Stimulated activated CD4-positive, alpha-beta T cell treated with anti-CD3 and anti-CD28 coated beads, Interleukin-15, amount 100 ng/mL, for 1 hour (primary cell): ENCODE results near the gene OR52N2.

ENCODE experiments used
- DNase-seq, 2 donors: peaks; one replicate each; pipeline ENCODE4 v3.0.0-alpha.2; 2020; ENCODE audit warnings: low read depth in 1 of 2, low spot score in 1 of 2

The OR52N2 gene

DNA sequence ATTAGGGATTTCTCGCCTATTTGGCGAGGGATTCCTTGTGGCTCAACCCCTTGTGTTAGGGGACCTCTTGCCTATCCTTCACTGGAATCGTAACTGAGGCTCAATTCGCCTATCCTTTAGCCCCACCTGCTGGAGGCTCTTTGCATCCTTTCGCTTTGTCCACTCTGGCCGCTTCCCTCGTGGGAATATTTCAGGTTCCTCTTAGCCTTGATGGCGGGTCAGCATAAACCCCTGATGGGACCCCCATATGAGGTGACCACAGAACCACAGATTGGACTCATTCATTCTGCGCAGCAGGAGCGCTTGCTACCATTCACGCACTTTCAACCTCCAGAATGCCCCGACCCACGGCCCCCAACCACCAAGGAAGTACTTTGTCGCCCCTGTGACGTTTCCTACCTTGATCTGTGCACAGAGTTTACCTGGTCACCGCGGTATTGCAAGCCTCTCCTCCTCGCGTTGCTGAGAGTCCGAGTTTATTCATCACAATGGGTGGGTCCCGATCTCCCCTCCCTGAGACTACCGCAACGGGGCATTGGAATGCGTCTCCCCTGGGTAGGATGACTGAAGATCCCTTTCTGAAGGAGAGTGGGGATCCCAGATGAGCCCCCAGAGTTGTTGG, at the start of gene OR52N2:
TSS of gene OR52N2 (plus strand) at position 425 of the 622 bp plus-strand sequence. CDS start 11,412 bp downstream, outside the sequence.
- DNase-seq = peak; percentile 35 to 47

DNA sequence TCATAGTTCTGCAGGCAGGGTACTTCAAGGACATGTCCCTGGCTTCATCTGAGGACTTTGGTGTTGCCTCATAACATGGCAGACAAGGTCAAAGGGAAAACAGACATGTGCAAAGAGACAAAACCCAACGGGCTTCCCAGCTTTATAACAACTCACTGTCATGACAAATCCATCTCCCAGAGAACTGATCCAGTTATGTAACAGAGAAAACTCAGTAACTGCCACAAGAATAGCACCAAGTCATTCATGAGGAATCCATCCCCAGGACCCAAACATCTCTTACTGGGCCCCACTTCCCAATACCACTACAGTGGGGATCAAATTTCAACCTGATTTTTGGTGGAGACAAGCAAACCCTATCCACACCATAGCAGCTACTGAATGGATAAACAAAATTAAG, 41.7 kb upstream of the OR52N2 start:
- no peak for DNase-seq

DNA sequence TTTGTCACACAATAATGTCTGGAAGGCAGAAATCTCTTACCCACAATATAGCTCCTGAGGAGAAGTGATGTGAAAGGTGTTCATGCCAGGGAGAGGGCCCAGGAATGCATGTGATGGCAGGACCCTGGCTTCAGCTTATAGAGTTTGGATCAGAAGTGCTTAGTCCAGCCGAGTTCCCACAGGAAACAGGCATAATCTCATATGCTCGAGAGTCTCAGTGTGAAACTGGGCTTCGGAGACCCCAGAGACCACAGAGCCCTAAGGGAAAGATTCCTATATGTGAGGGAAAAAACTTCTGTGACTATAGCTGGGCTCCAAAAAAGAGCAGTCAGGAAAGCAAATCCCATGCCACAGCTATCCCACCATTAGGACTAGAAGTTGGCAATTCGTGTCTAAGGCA, 25.5 kb upstream of the OR52N2 start, which contains the start of gene OR52N5:
TSS of gene OR52N5 (minus strand) at position 101 of the 400 bp plus-strand sequence. CDS start 4,721 bp downstream, outside the sequence.
- no peak for DNase-seq

DNA sequence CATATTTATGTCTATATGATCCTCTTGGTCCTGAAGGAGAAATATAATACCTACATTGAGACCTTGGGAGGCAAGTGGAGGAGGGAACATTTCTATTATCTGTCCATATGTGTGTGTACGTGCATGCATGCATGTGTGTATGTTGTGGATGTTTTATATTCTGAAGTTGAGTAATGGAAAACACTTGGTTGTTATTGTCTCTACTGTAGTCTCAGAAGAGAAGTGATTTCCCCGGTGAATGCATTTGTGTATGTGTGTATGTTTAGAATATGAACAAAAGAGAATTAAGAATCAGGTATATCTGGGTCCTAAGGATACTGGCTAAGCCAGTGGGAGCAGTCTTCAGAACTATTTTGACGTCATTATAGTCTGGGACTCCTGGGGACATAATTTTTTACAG, 17.6 kb upstream of the OR52N2 start, which contains the start of gene OR52N1:
TSS of gene OR52N1 (minus strand) at position 101 of the 400 bp plus-strand sequence. CDS start 2,449 bp downstream, outside the sequence.
- no peak for DNase-seq

DNA sequence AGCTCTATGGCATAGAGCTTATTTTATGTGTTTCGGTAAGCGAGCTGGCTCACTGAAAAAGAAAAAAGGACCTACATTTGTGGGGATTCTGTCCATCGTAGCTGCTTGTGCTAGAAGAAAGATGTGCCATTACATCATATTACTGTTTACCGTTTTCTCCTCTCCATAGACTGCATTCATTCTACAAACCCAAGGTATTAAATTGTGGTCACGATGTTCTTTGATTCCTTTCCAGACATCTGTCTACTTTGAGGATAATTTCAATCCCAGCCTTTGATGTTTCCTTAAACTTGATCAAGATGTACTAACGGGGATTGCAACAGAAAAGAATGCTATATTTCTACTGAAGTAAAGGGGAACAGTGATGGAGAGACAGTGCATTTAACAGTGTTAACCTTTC, 12.2 kb upstream of the OR52N2 start:
- no peak for DNase-seq

DNA sequence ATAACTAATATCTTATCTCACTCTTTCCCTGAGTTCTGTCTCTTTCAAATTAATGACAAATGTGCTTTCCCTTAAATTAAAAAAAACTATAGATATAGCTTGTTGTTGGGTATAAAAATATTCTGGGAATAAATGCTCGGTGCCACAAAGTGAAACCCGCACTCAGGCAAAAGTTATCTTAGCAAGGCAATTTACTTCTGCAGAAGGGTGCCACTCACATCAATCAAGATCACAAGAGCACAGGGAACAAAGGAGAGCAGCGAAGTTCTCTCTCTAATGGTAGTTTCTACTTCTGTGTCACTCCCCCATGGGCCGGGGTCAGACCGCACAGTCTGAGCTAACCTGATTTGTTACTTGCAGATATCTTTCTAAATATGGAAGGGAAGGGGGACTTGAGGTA, 4.7 kb upstream of the OR52N2 start:
- no peak for DNase-seq

DNA sequence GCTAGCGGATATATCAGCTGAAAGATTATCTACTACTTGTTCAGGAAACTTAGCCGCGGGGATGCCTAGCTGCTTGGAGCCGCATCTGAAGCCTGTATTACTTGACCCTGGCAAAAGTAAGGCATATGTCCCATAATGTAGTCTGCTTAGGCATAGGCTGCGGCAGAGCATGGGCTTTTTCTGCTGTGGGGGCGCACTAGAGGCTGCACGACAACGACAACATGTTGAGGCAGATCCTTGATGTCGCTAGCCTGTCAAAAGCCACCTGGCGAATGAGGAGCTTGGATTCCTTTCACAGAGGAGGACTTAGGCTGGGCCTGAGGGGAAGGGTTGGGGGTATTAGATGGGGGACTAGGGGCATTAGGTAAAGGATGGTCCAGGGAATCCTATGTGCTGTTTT, 1.1 kb upstream of the OR52N2 start:
- DNase-seq = no peak

DNA sequence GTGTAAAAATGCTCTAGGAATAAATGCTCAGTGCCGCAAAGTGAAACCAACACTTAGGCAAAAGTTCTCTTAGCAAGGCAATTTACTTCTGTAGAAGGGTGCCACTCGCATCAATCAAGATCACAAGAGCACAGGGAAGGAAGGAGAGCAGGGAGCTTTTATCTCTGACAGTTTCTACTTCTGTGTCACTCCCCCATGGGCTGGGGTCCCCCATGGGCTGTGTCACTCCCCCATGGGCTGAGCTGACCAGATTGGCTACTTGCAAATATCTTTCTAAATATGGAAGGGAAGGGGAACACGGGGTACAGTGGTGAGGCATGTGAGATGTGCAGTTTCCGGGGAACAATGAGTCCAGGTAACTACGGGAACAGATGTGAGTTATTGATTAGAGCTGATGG, 397 bp downstream of the OR52N2 start:
- no peak for DNase-seq

DNA sequence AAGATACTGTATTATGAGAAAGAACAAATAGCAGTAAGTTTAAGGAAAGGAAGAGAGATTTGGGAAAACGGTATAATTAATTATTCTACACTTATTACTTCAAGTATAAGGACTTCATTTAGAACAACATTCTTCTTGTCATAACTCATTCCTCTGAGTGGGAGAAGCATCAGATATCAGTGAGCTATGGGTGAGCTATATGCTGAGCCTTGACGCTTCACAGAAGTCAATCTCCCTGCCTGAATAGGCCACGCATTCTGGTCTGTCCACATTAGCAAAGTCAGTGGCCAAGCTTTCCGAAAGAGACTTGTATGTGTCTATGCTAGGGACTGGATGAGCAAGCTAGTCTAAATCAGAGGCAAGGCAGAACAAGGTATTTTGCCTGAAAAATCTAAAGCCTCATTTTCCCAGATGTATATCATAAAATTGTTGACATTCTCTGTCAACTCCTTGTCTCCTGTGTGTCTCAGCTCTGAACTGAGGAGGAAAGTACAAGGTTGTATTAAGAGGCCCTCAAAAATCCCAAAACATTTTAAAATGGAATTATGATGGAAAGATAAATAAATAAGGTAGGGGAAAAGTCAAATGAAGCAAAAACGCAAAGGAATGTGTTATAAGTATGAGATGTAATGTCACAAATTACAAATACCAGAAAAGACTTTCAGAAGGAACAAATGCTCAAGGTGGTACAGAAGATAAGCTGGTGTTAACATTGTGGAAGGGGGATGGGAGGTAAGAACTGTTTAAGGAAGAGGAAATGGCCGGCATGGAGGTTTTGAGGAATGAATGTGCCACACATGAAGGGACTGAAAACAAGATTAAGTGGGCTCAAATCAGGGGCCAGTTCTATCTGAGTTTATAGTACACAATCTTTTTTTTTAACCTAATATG, 1.4 kb downstream of the OR52N2 start:
- DNase-seq = no peak

DNA sequence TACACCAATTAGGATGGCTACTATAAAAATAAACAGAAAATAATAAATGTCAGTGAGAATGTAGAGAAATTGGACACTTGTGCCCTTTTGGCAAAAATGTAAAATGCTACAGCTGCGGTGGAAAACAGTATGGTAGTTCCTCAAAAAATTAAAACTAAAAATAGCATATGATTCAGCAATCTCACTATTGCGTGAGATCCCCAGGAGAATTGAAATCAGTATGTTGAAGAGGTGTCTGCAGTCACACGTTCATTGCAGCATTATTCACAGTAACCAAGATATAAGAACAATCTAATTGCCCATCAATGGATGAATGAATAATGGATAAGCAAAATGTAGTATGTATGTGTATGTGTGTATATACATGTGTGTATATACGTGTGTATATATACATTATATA, 6.8 kb downstream of the OR52N2 start:
- DNase-seq = no peak

DNA sequence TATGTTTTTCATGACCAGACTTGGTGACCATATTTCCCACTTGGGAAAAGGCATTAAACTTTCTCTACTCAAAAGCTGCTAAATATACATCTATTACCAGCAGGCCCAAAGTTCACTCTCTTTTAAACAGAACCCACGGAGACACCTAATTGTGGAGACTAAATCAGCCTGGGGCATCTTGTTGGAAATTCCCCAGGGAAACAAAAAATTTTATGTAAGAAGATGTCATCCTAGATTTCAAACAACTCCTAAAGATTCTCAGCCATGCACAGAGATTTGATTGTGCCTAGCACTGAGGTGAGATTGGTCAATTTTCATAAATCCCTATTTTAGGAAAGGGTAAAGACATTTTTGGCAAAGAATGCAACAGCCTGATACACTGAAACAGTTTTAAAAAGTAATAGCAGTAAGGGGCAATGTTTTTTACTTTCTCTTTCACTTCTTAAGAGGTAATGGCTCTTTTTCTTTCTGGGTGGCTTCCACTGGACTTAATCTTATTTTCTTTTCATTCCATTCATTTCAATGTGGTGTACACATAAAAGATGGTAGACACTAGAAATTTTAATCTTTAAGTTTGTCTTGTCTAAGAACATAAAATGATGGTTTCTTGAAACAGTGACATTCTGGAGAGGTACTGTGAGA, 9.6 kb downstream of the OR52N2 start:
- no peak for DNase-seq

DNA sequence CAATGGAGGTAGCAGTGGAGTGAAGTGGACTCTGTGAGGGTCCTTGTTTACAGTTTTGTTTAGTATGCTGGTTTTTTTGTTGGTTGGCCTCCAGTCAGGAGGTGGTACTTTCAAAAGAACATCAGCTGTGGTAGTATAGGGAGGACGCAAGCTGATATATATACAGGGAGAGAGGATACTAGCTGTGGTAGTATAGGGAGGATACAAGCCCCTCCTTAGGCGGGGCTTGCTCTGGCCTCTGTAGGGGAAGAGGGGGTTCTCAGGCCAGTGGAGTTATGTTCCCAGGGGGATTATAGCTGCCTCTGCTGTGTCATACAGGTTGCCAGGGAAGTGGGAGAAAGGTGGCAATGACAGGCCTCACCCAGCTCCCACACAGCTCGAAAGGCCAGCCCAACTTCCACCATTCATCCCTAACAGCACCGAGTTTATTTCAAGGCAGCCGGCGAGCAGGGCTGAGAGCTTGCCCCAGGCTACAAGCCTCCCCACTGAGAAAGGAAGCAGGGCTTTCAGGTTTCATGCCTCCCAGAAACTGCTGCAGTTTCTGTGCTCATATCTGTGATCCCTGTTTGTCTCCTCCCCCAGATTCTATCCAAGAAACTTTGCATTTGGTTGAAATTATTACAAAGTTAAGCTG, 22.6 kb downstream of the OR52N2 start:
- no peak for DNase-seq

DNA sequence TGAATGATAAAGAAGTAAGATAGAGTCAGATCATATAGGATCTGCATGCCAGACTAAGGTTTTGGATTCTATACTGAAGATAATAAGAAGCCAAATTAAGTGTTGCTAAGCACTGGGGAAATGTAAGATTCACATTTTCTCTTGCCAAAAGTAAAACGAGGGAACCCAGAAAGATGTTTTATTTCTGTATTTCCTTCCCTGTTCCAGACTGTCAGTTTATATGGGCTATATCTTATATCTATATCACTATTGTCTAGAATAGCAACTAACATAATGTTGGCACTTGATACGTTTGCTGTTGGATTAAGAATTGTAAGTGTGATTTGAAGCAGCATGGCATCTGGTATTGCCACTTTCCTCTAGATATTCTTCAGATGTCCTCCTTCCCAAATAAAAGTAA, 24.7 kb downstream of the OR52N2 start:
- no peak for DNase-seq

DNA sequence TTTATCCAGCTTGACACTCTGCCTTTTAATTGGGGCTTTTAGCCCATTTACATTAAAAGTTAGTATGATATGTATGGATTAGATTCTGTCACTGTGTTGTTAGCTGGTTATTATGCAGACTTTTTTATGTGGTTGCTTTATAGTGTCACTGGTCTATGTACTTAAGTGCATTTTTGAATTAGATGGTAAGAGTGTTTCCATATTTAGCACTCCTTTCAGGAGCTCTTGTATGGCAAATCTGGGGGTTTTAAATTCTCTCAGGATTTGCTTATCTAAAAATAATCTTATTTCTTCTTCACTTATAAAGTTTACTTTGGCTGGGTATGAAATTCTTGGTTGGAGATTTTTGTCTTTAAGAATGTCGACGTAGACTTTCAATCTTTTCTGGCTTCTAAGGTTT, 29.0 kb downstream of the OR52N2 start:
- DNase-seq = no peak

DNA sequence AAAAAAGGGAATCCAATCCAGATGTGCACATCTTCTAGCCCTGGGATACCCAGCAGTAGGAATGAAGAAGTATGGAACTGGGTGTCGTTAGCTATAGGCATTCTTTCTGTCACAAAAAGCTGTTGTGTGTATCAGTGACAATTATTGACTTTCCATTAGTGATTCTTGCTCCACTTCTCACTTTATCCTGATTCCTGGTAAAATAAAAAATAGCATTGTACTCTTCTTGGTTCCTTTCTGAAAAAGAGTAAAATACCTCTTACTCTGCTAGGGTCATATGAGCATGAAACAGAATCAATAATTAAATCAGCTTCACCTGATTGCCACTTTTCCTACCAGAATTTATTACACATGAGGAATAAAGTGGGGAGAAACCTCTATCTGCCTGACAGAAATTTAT, 33.1 kb downstream of the OR52N2 start, which contains the start of gene OR52E6:
TSS of gene OR52E6 (minus strand) at position 101 of the 400 bp plus-strand sequence. CDS start at position 101, 0 bp downstream.
- no peak for DNase-seq

DNA sequence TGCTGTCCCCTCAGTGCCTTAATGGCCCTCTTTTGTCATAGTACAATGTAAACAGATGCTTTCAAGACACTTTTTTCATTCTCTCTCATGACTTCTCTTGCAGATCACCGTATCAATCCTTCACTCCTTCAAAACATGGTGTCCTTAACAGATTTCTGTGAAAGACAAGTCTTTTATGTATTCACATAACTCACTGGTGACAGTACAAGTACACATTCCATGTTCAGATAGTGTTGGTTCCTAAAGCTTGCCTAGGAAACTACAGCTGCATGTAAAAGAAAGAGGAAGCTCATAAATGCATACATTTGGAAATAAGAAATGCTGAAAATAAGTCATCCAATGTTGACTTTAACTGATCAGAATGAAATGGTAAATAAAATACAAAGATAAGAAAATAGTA, 38.0 kb downstream of the OR52N2 start:
- no peak for DNase-seq

DNA sequence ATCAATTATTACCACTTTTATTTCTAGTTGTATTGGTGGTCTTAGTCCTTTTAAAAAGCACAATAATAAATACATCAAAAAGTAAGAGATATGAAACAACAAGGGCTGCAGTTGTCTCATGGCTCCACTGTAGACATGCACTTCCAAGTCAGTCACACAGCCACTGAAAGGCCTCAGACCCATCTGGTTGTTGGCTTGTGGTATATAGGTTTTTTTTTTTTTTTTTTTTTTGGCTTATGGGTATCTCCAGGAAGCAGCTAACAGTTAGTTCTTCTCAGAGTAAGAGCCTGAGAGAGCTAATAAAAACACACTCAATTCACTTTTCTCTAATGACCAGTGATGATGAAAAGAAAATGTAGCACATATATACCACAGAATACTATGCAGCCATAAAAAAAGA, 39.0 kb downstream of the OR52N2 start:
- no peak for DNase-seq

DNA sequence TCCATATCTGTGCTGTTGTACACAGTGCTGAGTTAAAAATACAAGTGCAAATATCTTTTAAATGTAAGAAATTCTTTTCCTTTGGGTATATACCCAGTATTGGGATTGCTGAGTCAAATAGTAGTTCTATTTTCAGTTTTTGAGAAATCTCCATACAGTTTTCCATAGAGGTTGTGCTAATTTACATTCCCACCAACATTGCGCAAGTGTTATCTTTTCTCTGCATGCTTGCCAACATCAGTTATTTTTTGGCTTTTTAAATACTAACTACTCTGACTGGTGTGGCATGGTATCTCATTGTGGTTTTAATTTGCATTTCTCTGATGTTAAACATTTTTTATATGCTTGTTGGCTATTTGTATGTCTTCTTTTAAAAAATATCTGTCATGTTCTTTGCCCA, 42.3 kb downstream of the OR52N2 start:
- DNase-seq = no peak

DNA sequence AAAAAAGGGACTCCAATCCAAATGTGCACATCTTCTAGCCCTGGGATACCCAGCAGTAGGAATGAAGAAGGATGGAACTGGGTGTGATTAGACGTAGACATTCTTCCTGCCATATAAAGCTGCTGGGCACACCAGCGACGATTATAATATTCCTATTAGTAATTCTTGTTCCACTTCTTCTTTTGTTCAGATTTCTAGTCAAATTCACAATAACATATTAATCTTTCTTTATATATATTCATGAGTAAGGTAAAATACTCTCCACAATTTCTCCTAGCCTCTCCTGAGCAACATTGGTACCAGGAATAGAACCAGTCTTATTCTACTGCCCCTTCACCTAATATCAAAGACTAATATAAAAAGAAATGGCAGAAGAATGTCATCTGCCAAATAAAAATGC, 48.9 kb downstream of the OR52N2 start, which contains the start of gene OR52E8:
TSS of gene OR52E8 (minus strand) at position 101 of the 400 bp plus-strand sequence. CDS start at position 101, 0 bp downstream.
- DNase-seq = no peak

DNA sequence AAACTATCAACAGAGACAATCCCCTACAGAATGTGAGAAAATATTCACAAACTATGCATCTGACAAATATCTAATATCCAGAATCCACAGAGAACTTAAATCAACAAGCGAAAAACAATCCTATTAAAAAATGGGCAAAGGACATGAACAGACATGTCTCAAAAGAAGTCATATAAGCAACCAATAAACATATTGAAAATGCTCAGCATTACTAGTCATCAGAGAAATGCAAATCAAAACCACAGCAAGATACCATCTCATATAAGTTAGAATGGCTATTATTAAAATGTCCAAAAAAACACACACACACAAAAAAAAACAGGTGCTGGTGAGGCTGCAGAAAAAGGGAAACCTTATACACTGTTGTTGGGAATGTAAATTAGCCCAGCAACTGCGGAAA, 57.1 kb downstream of the OR52N2 start:
- no peak for DNase-seq
